Stimulated activated CD8-positive, alpha-beta memory T cell treated with anti-CD3 and anti-CD28 coated beads, Interleukin-4, amount 100 ng/mL, for 1 hour (primary cell): ENCODE measurements around the gene MYMK.

Experiments
- DNase-seq, 2 donors: peaks; one replicate each; pipeline ENCODE4 v3.0.0-alpha.2; 2020; ENCODE audit warnings: low read depth in 2 of 2, low spot score in 1 of 2

The MYMK gene

GRCh38 chr9:133505901-133506652 lies 18.7 kb downstream of the MYMK start:
- DNase-seq, result no peak

DNA sequence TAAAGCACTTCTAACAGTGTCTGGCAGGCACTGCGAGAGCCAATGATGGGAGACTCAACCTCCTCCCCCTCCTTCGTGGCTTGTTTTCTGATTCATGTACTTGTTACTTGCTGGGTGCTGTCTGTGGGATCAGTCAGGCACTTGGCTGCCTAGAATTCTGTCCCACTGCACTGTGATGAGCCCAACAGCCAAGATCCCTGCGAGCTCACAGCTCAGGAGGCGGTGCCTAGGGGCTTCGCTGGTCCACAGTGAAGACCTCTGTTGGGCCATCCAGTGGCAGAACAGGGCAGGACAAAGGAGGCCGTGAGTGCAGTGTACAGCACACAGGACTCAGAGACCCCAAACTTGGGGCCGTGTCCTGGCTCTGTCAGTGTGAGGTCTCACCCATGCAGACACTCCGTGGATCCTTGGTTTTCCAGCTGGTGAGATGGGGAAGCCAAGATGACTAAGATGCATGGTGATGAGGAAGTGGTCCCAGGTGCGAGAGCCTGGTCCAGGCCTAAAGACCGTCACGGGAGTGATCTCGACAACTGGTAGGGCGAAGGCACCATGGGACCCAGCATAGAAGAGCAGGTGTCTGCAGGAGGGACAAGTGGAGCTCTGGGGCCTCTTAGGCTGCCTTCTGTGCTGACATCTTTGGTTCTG lies 19.5 kb downstream of the MYMK start:
- no peak for DNase-seq

DNA sequence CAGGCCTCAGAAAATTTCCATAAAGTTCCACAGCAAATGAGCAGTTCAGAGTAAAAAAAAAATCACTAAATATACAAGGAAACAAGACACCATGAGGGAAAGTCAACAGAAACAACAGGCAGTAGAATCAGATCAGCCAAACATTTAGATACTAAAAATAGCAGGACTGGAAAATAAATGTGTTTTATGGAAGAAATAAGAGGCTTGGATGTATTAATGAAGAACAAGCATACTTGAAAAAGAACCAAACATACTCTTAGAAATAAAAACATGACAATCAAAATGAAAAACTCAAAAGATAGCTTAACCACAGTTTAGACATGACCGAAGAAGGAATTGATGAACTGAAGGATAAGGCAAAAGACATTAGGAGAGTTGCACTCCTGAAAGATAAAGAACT lies 22.6 kb downstream of the MYMK start:
- DNase-seq, result no peak

- no peak for DNase-seq
Observed at GRCh38 chr9:133499892-133500270, 24.9 kb downstream of the MYMK start.

GRCh38 chr9:133499132-133499891 lies 25.4 kb downstream of the MYMK start:
- no peak for DNase-seq

DNA sequence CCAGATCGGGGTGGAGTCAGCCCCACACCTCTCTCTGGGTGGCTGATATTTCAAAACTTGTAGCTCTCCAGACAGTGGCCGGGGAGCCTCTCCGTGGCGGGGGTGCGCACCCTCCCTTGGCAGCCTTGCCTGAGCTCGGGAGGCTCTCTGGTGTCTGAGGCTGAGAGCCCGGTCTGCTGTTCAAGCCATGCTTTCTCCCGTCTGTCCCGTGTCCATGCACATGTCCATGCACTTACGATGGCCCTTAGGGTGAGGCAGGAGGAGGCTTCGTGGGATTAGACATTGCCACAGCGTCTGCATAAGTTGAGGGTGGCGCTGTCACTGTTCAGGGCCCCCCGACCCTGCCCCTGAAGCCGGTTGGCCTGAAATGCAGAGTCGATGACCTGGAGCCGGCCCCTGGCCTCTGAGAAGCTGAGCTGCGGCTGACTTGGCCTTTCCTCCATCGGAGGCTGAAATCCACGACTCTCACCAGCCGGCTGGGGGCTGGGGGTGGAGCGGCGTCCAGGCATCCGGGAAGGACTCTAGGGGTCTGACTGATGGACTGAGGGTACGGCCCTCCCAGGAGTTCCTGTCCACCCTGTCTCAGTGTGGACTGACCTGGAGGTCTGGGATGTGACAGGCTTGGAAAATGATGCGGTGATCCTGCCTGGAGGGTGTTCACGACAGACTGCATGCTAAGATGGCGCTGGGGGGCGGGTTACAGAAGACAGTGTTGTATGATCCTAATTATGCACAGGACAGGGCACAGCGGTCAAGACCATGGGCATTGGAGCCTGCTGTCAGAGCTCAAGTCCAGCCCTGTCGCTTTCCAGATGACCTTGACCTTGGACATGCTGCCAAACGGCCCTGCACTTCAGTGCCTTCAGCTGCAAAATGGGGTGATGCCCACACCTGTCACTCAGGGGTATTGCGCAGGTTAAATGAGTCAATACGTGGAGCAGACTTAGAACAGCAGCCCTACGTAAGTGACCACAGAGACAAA lies 27.6 kb downstream of the MYMK start:
- no peak for DNase-seq

GRCh38 chr9:133495327-133496293 lies 29.1 kb downstream of the MYMK start:
- DNase-seq, result no peak

DNA sequence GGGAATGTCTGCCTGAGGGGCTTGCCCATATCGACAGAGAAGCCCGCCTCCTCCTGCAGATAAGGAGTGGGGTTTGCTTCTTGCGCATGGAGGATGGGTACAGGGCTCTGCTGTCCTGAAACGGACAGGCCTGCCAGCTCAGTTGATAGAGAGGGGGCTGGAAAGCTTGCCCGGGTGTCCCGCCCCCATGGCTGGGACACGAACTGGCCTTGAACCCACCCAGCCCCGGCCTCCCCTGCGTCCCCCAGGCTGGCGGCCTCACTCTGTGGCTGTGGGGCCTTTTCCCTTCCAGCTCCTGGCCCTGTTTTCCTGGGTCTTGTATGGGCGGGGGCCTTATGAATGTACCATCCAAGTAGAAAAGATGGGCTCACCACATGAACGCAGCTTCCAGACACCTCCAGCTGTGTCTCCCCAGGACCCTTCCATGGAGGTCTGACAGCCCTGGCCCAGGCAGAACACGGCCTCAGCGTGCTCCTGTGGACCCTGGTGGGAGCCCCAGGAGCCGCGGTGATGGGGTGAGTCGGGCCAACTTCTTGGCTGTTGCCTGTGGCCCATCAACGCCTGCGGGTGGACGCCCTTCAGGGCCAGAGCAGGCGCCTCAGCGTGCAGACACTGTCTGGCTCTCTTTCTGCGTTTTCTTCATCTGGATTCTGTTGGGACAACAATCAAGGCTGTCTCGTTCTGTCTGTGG lies 30.0 kb downstream of the MYMK start:
- no peak for DNase-seq

DNA sequence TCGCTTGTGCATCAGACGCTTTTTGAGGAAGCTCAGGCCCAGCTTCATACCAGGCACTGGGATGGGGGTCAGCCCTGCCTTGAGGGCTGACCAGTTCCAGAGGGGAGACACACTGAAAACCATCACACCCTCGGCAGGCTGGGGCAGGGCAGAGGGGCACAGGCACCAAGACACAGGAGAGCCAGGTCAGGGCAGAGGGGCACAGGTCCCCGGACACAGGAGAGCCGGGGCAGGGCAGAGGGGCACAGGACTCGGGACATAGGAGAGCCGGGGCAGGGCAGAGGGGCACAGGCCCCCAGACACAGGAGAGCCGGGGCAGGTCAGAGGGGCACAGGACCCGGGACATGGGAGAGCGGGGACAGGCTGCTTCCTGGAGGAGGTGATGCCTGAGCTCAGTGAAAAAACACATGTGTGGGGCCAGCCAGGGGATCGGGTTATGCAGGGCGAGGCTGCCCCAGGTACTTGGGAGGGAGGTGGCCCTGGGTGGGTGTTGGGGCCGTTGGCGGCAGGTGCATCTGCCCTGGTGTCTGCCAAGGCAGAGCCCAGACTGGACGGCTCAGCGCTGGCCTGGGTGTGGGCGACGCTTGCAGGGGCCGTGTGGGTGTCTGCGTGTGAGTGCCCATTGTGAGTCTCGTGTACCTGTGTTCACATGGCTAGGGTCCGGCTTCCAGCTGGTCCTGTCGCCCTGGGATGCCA lies 30.8 kb downstream of the MYMK start:
- DNase-seq, result no peak

DNA sequence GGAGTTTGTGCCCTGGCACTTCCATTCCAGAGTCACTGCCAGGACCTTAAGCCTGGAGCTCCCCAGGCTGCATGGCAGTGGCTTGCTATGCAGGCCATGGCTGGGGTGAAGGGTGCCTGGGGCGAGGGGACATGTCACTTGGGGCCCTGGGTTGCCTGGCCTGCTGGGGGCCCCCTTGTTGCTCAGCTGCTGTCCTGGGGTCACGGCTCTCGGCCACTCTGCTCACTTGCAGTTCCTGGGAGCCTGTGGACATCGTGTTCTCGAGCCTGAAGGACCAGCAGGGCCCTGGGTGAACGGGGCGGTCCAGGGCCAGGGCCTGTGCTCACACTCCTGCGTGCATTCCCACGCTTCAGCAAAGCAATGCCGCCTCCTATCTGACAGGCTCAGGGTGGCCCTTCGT lies 31.3 kb downstream of the MYMK start:
- DNase-seq, result no peak

DNA sequence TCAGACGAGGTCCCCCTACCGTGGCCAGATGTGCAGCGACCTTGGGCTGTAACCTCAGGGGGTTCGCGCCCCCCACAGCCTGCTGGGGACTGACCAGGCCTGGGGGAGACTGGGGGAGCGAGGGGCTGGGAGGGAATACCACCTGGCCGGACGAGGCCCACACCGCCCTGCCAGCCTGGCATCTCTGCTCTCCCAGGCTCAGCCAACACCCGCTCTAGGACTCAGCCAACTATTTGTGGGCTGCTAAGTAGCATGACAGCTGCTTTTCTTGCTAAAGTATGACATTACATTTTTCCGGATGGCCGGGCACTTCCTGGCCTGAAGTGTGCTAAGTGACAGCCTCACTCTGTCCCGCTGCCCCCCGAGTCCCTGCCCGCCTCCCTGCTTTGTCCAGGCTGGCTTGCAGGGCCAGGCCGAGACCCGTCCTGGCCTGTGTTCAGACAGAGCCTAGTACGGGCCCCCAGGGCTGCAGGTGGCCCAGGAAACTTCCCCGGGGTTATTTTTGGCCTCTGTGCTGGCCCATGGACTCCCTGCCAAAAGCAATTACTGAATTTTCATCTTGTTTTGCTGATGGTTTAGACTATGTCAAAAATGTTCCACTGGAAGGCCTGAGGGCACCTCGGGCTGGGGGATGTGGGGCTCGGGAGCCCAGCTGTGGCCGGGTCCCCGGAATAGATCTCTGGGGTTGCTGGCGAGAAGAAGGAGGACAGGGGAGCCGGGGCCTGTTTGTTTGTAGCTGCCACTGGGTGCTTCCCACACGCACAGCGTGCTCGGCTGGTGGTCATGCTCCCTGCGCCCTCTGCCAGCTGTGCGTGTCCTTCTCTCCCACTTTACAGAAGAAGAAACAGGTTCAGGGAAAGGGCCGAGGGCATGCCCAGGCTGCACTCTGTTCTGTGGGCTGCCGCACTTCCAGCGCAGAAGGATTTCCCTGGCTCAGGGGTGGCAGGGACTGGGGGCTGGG lies 32.4 kb downstream of the MYMK start:
- no peak for DNase-seq

DNA sequence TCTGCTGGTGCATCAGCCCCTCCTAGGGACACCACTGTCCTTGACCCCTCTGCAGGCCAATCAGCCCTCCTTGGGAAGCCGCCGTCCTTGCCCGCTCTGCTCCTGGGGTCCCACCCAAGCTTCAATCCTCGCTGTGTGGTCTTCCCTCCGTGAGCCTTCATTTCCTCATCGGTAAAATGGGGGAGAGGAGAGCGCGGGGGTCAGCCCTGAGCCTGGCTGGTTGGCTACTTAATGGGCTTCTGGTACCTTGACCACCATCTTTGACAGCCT lies 33.2 kb downstream of the MYMK start:
- no peak for DNase-seq

DNA sequence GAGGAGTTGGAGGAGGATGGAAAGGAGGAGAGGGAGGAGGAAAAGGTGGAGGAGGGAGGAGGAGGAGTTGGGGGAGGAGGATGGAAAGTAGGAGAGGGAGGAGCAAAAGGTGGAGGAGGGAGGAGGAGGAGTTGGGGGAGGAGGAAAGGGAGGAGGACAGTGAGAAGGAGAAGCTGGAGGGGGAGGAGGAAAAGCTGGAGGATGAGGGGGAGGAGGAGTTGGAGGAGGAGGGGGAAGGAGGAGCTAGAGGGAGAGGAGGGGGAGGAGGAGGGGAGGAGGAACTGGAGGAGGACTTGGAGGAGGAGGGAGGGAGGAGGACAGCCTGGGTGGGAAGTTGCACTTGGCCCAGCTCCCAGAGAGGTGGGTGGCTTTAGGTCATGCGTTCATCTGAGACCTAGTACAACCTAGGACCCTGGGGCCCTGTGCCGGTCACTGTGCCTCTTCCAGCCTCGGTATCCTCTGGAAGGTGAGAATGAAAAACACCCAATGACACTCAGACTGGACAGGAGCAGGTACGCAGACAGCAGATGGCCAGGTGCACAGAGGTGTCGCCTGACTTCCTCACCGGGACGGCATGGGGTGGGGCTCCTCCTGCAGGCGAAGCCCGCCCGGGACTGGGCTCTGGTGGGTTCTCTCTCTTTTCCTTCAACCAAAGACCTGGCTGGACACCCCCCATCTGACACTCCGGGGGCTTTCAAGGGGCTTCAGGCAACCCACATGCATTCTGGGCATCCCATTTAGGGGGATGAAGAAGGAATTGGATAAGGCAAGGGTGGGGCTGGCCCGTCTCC lies 33.7 kb downstream of the MYMK start:
- DNase-seq, result no peak

DNA sequence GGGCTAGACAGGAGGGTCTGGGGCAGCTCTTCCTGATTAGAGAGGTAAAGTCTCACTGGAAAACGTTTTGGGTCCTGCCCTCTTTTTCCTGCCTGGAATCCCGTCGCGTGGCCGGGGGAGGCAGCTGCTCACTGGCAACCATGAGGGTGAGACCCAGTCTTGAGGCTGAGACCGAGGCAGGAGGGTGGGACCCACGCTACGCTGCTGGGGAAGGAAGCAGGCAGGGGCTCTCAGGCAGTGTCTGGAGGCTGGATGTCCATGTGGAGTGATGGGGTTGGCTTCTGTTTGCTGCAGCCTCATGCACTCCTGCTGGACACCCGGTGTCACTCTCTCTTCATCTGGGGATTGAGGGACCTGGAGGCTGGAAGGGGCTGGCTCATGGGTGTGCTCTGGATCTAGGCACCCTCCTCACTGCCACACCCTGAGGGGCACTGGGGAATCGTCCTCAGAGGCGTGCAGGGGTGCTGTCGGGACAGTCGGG lies 34.5 kb downstream of the MYMK start:
- no peak for DNase-seq

GRCh38 chr9:133489253-133490190 lies 35.2 kb downstream of the MYMK start:
- no peak for DNase-seq
